T-helper 2 cell treated with Interferon-gamma antibody and Interleukin-4, amounts not matched to agents 100 ng/mL and 5 ng/mL, for 36 hours (primary cell): ENCODE measurements around the gene RETN. TPM values are rescaled to one million over a fixed set of nuclear protein-coding genes. Genes with fewer than 3 reads are reported as not detected.
"Not testable (repeated sequence)": the region's sequence is repeated elsewhere in the genome, so short reads cannot be mapped to it uniquely, and the experiment has no call there.

Experiments
- intact Hi-C: fragments of 100-400 bp; cut with micrococcal nuclease; formaldehyde crosslinking; loops from one replicate; pipeline ENCODE4 v1.15.1; 2023
- total RNA-seq: library from RNA; stranded (reverse); gene quantifications from 2 replicates; pipeline ENCODE4 v1.2.3, GENCODE V29; 2022

Gene RETN
- total RNA-seq, 1 donor from 2014 or later, result not detected

DNA sequence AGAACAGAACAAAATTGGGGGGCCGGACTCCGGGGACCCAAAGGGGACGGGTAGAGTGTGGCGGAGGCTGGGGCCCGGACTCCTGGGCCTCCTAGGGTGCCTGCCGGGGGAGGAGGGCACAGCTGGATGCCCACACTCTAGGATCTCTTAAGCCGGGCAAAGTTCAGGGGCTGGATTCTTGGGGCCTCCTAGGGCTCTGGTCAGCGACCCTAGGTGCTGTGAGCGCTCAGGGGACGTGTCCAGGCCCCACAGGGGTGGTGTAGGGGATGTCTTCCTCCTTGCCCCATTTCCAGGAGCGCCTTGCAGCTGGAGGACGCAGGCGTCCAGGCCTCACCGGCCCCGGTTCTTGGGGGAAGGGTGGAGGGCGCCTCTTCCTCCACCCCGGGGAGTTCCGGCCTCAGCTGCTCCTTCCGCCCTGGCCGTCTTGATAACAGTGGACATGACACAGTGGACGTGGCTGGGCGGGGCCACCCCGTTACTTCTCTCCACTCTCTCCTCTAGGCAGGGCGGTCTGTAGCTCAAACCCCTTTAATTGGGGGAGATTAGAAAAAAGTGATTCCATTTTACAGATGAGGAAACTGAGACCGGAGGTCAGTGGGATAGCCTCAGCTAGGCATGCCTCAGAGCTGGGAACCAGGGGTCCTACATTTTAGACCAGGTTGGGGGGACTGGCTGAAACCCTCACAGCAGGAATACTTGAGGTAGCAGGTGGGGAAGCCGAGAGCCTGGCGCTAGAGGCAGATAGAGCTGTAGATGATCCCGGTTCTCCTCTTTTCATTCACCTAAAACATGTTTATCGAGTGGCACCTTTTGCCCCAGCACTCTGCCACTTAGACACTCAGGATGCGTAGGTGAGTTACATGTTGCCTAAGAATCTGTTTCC lies 31.2 kb upstream of the RETN start:
- intact Hi-C loops, result no loop called here

DNA sequence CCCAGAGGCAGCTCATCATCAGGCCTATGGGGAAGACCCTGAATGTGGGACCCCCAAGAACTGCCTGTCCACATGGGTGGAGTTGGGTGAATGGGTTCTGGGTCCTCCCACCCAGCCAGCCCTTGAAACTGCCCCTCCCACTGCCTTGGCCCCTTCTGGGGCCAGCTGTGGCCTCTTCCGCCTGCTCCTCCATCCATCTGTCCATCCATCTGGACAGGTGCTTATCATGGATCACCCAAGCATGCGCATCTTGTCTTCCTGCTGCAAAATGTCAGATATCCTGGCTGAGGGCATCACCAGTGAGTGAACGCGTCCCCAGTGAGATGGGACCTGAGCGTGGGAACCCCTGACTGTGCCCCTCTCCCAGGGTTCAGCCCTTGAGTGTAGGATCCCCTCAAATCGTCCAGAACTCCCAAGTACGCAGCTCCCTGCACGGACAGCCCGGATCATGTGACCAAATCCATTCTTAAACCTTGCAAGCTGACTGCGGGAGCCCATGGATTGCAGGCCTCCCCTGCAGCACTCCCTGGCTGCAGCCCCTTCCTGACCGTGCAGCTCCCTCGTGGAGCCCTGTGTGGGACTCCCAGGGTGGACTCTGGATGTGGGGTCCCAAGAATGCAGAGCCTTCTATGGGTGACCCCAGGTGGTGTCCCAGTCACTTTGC lies 29.9 kb upstream of the RETN start:
- intact Hi-C loops, result no loop called here

DNA sequence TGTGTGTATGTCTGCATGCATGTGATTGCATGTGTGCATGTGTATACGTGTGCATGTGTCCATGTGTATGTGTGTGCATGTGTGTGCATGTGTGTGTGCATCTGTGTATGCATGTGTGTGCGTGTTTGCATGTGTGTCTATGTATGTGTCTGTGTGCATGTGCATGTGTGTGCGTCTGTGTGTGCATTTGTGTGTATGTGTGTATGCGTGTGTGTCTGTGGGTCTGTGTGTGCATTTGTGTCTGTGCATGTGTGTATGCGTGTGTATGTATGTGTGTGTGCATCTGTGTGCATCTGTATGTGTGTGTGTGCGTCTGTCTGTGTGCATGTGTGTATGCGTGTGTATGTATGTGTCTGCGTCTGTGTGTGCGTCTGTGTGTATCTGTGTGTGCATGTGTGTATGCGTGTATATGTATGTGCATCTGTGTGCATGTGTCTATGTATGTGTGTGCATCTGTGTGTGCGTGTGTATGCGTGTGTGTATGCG lies 28.9 kb upstream of the RETN start:
- intact Hi-C loops, result no loop called here

DNA sequence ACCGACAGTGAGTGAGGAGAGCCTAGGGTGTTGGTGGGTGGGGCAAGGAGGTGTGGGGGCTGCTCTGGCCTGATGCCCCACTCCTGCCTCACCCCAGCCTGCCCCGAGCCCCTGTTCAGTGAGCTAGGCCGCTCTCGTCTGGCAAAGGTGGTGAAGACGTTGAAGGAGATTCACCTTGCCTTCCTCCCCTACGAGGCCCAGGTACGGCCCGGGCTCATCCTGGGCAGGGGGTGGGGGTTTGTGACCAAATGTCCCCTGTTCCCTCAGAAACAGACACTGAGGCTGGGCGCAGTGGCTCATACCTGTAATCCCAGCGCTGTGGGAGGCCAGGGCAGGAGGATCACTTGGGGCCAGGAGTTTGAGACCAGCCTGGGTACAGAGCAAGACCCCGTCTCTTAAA lies 28.0 kb upstream of the RETN start:
- intact Hi-C loops, result no loop called here

DNA sequence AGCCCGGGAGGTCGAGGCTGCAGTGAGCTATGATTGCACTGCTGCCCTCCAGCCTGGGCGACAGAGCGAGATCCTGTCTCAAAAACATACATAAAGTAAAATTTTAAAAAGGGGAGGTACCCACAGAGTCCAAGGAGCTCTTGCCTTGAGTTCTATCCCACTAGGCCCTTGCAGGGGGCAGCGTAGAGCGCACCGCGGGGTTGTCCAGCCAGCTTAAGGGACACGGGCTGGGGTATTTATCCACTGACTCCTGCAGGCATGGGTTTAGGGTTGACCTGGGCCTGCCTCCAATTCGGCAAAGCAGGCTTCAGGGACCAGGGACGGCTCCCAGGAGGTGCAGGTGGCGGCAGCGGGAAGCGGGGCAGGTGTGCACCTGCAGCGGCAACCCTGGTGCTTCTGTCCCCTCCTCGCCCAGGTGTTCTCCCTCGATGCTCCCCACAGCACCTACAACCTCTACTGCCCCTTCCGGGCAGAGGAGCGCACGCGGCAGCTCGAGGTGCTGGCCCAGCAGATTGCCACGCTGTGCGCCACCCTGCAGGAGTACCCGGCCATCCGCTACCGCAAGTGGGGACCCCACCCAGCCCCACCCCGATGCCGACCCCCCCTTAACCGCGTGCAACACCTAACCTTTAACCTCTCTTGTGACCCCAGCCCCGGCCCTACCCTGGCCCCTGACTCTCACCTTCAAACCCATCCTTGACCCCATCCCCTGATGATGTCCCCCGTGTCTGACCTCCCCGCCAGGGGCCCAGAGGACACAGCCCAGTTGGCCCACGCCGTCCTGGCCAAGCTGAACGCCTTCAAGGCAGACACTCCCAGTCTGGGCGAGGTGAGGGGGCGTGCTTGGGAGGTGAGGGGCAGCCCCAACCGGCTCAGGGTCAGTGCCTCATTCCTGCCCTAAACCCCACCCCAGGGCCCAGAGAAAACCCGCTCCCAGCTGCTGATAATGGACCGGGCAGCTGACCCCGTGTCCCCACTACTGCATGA lies 27.3 kb upstream of the RETN start:
- intact Hi-C loops, result no loop called here

DNA sequence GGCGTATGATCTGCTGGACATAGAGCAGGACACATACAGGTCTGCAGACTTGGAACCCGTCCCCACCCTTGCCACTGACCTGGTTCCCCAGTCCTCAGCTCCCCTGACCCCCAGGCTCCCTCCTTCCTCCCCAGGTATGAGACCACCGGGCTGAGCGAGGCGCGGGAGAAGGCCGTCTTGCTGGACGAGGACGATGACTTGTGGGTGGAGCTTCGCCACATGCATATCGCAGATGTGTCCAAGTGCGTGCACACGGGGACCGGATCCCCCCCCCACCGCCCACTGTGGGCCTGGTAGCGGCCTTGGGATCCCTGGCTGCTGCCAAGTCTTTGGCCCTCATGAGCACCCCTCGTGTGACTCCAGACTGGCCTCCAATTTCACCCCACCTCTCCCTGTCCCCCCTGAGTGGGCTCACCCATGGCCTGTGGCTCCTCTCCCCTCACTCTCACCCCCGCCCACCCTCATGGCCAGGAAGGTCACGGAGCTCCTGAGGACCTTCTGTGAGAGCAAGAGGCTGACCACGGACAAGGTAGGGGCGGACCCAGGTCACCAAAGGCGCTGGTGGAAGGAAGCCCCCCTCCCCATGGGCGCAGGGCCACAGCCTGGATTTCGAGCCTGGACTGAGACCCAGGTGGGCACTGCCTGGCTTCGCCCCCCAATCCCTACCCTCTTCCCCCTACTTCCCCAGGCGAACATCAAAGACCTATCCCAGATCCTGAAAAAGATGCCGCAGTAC lies 26.4 kb upstream of the RETN start:
- intact Hi-C loops, result no loop called here

DNA sequence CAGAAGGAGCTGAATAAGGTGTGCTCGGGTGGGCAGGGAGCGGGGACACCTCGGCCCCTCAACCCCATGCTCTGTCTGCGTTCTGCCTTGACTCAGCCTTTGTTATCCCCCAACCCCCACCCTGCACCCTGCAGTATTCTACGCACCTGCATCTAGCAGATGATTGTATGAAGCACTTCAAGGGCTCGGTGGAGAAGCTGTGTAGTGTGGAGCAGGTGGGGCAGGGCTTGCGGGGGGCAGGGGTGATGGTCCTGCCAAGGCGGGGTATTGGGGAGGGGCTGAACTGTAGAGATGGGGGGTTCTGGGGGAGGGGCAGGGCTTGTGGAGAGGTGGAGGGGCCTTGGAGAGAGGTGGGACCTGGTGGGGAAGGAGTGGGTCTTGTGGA lies 25.8 kb upstream of the RETN start:
- intact Hi-C loops, result no loop called here

DNA sequence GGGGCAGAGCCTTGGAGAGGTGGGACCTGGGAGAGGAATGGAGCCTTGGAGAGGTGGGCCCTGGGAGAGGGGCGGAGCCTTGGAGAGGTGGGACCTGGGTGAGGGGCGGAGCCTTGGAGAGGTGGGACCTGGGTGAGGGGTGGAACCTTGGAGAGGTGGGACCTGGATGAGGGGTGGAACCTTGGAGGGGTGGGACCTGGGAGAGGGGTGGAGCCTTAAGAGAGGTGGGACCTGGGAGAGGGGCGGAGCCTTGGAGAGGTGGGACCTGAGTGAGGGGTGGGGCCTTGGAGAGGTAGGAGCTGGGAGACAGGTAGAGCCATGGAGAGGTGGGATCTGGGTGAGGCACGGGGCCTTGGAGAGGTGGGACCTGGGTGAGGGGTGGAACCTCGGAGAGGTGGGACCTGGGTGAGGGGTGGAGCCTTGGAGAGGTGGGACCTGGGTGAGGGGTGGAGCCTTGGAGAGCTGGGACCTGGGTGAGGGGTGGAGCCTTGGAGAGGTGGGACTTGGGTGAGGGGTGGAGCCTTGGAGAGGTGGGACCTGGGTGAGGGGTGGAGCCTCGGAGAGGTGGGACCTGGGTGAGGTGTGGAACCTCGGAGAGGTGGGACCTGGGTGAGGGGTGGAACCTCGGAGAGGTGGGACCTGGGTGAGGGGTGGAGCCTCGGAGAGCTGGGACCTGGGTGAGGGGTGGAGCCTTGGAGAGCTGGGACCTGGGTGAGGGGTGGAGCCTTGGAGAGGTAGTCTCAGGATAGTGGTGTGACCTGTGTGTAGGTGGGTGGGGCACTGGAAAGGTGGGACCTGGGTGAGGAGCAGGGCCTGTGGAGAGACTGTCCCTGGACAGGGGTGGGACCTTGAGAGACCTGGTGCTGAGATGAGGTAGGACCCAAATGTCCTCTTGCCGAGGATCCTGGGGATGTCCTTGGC lies 25.0 kb upstream of the RETN start:
- intact Hi-C loops, result not testable (repeated sequence)

DNA sequence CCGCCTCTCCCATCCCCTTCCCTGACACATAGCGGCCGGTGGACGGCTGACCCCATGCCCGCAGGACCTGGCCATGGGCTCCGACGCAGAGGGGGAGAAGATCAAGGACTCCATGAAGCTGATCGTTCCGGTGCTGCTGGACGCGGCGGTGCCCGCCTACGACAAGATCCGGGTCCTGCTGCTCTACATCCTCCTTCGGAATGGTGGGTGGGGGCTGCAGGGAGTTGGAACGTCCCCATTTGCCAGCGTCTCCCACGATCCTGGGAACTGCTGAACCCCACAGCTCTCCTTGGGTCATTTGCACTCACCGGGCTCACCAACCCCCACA lies 24.3 kb upstream of the RETN start:
- intact Hi-C loops, result no loop called here

DNA sequence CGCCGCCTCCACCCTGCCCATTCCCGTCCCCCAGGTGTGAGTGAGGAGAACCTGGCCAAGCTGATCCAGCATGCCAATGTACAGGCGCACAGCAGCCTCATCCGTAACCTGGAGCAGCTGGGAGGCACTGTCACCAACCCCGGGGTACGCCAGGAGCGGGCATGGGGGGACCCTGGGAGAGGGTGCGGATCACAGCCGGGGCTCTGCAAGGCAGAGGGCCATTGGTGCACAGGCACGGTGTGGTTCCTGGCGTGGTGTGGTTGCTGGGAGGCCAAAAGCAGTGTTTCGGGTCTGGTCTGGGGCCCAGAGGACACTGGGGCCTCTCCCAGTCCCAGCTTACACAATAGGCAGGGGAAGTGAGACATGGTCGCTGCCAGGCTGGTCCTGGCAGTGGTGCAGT lies 23.7 kb upstream of the RETN start:
- intact Hi-C loops, result no loop called here

DNA sequence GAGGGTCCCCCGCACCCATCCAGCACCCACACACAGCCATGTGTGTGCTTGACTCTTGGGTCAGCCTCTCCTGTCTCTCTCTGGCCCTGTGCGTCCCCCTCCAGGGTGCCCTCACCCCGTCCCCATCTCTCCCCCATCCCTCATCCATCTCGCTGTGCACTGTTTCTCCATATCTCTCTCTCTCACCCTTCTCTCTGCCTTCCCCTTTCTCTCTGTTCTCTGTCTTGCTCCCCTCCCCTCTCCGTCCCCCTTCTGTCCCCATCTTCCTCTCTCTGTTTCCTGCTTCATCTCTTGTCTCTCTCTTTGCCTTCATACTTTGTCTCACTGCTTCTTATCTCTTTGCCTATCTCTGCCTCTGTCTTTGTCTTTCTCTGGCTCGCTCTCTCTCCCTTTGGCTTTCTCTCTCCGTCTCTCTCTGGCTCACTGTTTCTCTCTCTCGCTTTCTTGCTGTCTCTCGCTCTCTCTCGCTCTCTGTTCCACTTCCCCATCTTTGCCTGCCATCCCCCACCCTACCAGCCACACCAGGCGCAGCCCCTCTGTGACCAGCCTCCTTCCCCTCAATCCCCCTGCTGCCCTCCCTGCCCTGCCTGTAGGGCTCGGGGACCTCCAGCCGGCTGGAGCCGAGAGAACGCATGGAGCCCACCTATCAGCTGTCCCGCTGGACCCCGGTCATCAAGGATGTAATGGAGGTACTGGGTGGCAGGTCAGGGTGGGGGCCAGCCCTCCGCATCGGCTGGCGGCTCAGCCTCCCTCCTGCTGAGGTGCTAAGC lies 23.0 kb upstream of the RETN start:
- intact Hi-C loops, result no loop called here

DNA sequence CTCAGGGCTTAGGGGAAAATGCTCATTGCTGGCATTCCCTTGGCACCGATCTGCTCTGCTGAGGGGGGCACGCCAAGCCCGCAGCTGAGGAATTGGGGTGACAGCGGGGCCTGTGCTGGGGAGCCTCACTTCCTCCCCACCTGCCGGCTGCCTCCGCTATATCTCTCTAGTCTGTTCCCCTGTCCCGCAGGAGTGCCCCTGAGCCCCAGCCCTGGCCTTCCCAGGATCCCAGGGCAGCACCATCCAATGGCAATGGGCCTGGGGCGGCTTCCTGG lies 22.5 kb upstream of the RETN start:
- intact Hi-C loops, result no loop called here

DNA sequence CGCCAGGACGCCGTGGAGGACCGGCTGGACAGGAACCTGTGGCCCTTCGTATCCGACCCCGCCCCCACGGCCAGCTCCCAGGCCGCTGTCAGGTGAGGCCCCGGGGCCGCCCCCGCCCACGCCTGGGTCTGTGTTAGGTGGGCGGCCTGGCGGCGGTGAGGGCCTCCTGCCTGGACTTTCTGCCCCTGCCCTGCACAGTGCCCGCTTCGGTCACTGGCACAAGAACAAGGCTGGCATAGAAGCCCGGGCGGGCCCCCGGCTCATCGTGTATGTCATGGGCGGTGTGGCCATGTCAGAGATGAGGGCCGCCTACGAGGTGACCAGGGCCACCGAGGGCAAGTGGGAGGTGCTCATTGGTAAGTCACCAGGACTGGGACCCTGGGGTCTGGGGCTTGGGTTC lies 21.7 kb upstream of the RETN start:
- intact Hi-C loops, result no loop called here

DNA sequence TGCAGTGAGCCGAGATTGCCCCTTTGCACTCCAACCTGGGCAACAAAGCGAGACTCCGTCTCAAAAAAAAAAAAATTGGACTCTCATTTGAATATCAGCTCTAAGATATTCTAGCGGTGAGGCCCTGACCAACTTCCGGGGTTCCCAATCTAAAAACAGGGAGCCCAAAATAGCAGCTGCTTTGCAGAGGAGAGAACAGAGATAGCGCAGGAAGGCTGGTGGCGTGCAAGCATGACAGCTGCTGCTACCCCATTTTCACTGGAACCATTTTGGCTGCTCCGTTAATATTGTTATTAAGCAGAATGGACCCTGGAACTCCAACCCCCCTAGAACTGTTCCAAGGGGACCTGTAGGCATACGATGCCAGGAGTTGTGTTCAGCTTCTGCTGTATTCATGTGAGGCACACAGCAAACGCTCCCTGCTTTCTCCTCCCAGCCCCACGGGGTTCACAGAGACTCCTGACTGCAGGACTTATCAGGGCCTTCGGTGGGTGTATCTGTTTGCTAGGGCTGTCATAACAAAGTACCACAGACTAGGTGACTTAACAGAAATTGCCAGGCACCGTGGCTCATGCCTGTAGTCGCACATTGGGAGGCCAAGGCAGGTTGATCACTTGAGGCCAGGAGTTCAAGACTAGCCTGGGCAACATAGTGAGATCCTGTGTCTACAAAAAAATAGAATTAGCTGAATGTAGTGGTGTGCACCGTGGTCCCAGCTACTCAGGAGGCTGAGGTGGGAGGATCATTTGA lies 20.4 kb upstream of the RETN start:
- intact Hi-C loops, result no loop called here

DNA sequence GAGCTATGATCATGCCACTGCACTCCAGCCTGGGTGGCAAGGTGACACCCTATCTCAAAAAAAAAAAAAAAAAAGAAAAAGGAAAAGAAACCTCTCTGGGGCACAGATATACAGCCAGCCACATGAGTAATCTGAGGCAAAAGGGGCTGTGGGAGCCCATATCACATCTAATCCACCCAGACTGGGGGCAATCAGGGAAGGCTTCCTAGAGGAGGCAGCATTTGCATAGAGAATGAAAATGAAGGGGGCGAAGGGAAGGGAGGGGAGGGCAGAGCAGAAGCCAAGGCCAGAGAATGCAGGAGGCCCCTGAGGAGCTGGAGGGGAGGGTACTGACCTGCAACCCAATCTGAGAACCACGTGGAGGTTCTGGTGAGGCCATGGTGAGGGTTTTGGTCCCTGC lies 18.7 kb upstream of the RETN start:
- intact Hi-C loops, result no loop called here

DNA sequence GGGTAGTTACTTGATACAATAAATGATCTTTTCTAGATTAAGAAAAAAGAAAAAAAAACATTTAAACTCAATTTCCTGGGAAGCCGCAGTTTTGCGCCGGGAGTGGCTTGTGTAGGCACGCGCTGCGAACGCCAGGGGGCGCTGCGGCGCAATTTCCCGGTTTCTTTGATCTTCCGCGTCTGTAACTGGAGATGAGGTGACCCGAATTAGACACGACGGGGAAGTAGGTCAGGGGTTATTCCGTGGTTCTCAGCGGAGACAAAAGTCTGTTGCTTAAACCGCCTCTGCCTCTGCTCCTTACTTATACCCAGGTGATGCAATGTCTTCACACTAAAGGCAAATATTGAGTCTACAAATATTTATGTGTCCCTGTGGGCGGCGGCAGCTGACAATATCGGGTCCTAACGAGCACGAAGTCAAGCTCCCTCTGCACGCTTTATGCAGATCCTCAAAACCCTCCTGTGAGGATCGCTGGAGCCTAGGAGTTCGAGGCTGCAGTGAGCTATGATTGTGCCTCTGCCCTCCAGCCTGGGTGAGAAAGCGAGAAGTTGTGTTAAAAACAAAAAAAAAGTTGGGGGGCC lies 16.7 kb upstream of the RETN start:
- intact Hi-C loops, result loop anchor here (1.0 kb wide), 2 partner anchors 29 to 147 kb away; no protein-coding TSS in a partner anchor

DNA sequence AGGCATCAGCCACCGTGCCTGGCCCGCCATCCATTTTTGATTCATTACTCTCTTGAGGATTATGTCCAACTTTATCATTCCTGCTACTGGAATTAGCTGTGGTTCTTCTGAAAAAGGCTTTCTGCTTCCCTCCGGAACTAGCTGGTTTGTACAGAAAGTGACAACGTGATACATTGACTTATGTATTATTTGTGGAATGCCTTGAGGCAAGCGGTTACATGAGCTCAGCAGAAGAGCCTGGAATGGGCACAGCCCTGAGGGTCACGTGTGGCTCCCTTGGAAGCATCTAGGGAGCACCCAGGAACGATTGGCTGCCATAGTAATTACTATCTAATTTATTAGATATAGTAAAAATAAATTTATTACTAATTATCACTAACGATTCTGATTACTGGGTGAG lies 14.4 kb upstream of the RETN start:
- intact Hi-C loops, result no loop called here

DNA sequence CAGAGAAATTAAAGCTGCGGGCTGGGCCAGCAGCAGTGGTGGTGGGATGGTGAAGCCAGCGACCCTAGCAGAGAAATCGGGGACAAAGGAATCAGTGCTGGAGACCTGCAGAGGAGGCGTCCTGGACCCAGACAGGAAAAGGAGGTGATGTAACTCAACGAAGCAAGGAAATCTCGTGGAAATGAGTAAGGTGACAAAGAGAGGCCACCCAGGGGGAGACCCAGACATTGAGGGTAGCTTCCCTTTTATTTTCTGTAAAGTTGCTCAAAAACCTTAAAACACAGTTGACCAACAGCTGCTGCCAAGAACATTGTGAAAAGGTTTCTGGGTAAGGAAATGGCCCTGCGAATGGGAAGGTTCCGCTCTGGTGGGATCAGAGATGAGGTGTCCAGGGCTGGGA lies 13.3 kb upstream of the RETN start:
- intact Hi-C loops, result no loop called here
